ENCODE measurements around the gene SELP. TPM values are rescaled to one million over a fixed set of nuclear protein-coding genes. Genes with fewer than 3 reads are reported as not detected.

SELP gene
- polyA plus RNA-seq, 4 donors = 3.7 to 13.0 (median 6.8) TPM

Other genes with a start within 250 kb of the SELP start
- gene CCDC181, start 202.7 kb downstream of the SELP start, polyA plus RNA-seq (ENCODE audit: insufficient read length in 4 of 4) = 10 to 100 TPM in 3 of 4 donors, 1 to 10 TPM in 1; 8.6 to 12.5 (median 11.3) TPM
- 10 to 100 TPM; 15.7 to 23.0 (median 20.5) TPM for gene SLC19A2, start 144.2 kb downstream of the SELP start, polyA plus RNA-seq (ENCODE audit: insufficient read length in 4 of 4)
- gene F5, start 43.6 kb downstream of the SELP start, polyA plus RNA-seq (ENCODE audit: insufficient read length in 4 of 4) = 1 to 10 TPM; 2.0 to 3.0 (median 2.7) TPM
- gene SELL, start 81.5 kb upstream of the SELP start, polyA plus RNA-seq (ENCODE audit: insufficient read length in 4 of 4) = 1 to 10 TPM; 1.9 to 4.0 (median 2.7) TPM
- under 1 TPM; 0.42 to 0.81 (median 0.54) TPM for gene SELE, start 104.0 kb upstream of the SELP start, polyA plus RNA-seq (ENCODE audit: insufficient read length in 4 of 4)
- 10 to 100 TPM; 15.3 to 20.1 (median 18.2) TPM for gene METTL18, start 164.8 kb upstream of the SELP start, polyA plus RNA-seq (ENCODE audit: insufficient read length in 4 of 4)

Measured in right renal pelvis (tissue), 4 donors.